ENCODE measurements around the gene TCF7L1.
"Not testable (repeated sequence)": the region's sequence is repeated elsewhere in the genome, so short reads cannot be mapped to it uniquely, and the experiment has no call there.

The TCF7L1 gene

DNA sequence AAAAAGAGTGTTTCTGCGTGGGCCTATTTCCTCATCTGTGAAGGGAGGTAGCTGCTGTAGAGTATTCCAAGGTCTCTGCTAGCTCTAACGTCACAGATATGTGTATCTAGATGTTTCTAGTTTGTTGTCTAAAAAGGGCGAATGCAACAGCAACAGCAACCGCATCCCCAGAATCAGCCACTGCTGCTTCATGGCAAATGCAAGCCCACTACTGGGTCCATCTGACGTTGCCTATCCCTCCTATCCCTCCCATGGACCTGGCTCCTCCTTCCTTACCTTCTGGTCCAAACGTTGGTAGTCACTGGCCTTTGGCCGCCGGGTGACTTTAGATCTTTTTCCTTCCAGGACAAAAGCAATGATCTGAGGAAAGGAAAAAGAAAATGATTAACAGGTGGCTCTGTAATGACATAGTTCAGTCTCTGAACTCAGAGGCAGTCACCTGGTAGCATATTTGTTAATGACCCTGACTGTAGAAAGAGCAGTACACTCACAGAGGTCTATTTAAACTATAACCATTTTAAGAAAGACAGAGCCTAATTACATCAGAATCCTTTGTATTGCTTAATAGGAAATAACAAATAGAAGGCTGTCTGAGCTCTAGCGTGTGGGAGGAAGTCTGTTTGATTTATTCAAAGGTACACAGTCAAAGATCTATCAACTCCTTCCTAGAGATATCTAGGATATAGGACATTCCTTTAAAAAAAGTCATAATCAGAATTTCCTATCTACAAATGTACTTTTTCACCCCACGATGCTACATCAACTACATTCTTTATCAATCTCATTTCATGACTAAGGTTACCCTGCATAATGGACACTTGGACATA is 191.7 kb downstream of the TCF7L1 start:
- peak overlapping the region; percentile 87 for H3K4me3 ChIP-seq (ENCODE audit: low read depth, low read length)
- TF ChIP-seq, protein P1, sequence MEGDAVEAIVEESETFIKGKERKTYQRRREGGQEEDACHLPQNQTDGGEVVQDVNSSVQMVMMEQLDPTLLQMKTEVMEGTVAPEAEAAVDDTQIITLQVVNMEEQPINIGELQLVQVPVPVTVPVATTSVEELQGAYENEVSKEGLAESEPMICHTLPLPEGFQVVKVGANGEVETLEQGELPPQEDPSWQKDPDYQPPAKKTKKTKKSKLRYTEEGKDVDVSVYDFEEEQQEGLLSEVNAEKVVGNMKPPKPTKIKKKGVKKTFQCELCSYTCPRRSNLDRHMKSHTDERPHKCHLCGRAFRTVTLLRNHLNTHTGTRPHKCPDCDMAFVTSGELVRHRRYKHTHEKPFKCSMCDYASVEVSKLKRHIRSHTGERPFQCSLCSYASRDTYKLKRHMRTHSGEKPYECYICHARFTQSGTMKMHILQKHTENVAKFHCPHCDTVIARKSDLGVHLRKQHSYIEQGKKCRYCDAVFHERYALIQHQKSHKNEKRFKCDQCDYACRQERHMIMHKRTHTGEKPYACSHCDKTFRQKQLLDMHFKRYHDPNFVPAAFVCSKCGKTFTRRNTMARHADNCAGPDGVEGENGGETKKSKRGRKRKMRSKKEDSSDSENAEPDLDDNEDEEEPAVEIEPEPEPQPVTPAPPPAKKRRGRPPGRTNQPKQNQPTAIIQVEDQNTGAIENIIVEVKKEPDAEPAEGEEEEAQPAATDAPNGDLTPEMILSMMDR (IDR thresholded peaks at IDR 0.05; ENCODE audit: low read depth, low read length) = no peak

DNA sequence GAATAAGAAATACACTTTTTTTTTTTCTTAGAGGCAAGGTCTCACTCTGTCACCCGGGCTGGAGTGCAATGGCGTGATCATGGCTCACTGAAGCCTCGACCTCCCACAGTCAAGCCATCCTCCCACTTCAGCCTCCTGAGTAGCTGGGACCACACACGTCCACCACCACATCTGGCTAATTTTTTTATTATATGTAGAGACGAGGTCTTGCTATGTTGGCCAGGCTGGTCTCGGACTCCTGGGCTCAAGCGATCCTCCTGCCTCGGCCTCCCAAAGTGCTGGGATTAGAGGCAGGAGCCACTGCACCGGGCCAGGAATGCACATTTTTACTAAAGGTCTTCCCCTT is 192.2 kb downstream of the TCF7L1 start:
- peak overlapping the region; percentile 87 for H3K4me3 ChIP-seq (ENCODE audit: low read depth, low read length)
- TF ChIP-seq, protein P1 (IDR thresholded peaks at IDR 0.05; ENCODE audit: low read depth, low read length) = no peak

DNA sequence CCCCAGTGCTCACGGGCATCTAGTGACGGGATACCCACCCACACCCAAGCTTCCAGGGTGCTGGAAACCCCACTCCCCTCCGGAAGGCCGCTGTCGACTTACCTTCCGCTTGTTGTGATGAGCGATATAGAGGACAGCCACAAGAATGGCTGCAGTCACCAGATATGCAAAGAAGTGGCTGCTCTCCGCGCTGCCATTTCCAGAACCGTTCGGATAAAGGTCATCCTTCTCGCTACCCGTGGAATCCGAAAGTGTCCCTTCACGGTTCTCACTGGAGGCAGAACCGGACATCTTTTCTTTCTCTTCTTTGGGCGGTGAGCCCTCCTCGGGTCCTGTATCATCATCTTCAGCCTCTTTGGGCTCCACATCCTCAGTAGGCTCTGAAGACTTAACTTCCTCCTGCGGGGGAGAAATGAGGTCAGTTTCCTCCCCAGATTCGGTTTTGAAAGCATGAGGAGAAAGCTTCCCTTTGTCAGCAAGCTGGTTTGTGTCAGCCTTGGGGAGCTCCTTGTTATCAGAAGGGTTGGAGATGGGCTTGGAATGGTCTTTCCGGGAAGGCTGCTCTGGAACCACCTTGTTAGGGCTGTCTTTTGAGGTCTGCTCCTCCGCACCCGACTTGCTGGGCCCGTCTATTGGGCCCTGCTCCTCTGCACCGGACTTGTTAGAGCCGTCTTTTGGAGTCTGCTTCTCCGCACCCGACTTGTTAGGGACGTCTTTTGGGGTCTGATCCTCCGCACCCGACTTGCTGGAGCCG is 193.4 kb downstream of the TCF7L1 start:
- peak overlapping the region; percentile 87 for H3K4me3 ChIP-seq (ENCODE audit: low read depth, low read length)
- TF ChIP-seq, protein P1 (IDR thresholded peaks at IDR 0.05; ENCODE audit: low read depth, low read length) = no peak

DNA sequence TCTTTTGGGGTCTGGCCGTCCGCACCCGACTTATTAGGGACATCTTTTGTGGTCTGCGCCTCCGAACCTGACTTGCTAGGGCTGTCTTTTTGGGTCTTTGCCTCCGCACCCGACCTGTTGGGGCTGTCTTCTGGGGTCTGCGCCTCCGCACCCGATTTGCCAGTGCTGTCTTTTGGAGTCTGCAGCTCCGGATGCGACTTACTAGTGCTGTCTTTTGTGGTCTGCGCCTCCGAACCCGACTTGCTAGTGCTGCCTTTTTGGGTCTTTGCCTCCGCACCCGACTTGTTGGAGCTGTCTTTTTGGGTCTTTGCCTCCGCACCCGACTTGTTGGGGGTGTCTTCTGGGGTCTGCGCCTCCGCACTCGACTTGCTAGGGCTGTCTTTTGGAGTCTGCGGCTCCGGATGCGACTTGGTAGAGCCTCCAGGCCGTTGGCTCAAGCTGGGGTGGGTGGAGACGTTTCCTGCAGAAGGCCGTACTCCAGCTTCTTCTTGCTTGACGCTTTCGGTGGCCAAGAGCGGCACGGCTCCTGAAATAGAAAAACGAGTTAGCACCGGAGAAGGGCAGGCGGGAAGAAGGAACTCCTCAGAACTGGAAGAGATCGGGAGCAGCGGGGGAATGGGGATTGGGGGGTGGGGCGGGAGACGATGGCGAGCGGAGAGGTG is 194.1 kb downstream of the TCF7L1 start:
- H3K4me3 ChIP-seq (ENCODE audit: low read depth, low read length) = peak overlapping the region; percentile 87
- TF ChIP-seq, protein P1 (IDR thresholded peaks at IDR 0.05; ENCODE audit: low read depth, low read length) = no peak

DNA sequence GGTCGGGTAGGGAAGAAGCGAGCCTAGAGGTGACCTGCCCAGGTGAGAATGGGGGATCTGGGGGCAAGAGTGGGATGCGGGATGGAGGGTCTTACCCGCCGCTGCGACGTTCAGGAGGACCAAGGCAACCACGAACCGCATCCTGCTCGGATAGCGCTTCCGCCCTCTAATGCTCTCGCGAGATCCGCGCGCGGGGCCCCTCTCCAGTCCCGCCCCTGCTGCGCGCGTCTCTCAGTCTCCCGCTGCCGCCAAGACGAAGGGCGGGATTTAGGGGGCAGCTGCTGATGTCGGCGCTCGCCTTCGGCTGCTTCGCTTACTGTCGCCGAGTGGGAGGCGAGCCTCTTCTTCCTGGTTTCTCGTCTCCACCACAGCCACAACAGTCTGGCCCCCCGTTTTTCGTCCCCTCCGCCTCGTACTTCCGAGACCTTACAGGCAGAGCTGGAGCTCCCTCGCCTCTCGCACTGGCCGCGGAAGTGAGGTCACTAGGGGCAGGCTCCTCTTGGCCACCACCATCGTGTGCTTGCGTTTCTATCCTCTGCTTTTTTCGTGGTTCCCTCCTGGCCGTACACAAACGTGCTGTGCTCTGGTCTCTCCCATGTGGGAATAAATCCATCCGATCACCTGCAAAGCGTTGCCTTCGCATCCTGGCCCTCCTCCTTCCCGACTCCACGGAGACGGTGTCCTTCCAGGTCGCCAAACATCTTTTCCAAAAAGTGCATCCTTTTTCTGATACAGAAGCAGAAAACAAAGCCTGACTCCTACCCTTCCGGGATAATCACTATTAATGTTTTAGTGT is 194.8 kb downstream of the TCF7L1 start, which contains the start of gene TGOLN2:
Gene TGOLN2, minus strand, starts transcription at position 168 of the 796 bp plus-strand sequence. Its CDS starts 27 bp downstream, at position 141.
- H3K4me3 ChIP-seq (ENCODE audit: low read depth, low read length) = peak within 1 kb of the TSS; percentile 87
- TF ChIP-seq, protein P1 (IDR thresholded peaks at IDR 0.05; ENCODE audit: low read depth, low read length) = no peak

DNA sequence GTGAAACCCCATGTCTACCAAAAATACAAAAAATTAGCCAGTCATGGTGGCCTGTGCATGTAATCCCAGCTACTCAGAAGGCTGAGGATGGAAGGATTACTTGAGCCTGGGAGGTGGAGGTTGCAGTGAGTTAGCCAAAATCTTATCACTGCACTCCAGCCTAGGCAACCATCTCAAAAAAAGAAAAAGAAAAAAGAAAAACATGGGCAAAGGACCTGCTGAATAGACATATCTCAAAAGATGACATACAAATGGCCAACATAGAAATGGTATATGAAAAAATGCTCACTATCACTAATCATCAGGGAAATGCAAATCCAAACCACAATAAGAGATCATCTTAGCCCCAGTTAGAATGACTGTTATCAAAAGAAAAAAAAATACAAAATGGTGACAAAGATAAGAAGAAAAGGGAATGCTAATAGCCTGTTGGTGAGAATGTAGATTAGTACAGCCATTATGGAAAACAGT is 196.0 kb downstream of the TCF7L1 start:
- TF ChIP-seq, protein P1 (IDR thresholded peaks at IDR 0.05; ENCODE audit: low read depth, low read length) = no peak
- no peak overlapping the region for H3K4me3 ChIP-seq (ENCODE audit: low read depth, low read length)

DNA sequence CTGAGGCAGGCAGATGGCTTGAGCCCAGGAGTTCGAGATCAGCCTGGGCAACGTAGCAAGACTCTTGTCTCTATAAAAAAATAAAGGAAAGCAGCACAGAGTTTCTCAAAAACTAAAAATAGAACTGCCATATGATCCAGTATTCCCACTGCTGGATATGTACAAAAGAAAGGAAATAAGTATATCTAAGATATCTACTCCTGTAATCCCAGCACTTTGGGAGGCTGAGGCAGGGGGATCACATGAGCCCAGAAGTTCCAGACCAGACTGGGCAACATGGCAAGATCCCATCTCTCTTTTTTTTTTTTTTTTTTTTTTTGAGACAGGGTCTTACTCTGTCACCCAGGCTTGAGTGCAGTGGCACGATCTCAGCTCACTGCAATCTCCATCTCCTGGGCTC is 196.5 kb downstream of the TCF7L1 start:
- H3K4me3 ChIP-seq (ENCODE audit: low read depth, low read length) = not testable (repeated sequence)
